Fibroblast of lung (primary cell): Measurements from ENCODE around the gene PIGBOS1.

Experiments used
- CTCF ChIP-seq, 2 donors: IDR thresholded peaks in 1 of 2; conservative IDR thresholded peaks in 1 of 2; 1 replicate in 1 of 2; 2 replicates in 1 of 2; pipeline ENCODE4 v1.5.1; 2011 to 2012; ENCODE audit warnings: low read length in 2 of 2, control low read depth in 1 of 2, inconsistent platforms in 1 of 2, low read depth in 1 of 2, mild to moderate bottlenecking in 1 of 2
- EZH2 ChIP-seq: IDR thresholded peaks from 2 replicates; pipeline ENCODE4 v1.5.1; 2012; ENCODE audit warnings: low read length, control low read depth, mild to moderate bottlenecking; ENCODE audit errors: missing control alignments

GRCh38 chr15:55322467-55322866 lies 3.5 kb upstream of the PIGBOS1 start:
- TF ChIP-seq CTCF (conservative IDR thresholded peaks at IDR 0.05 in 1 of 2, IDR thresholded peaks at IDR 0.05 in 1 of 2; ENCODE audit: low read depth in 1 of 2, low read length in 2 of 2): no peak
- no peak for TF ChIP-seq EZH2
